HepG2 (cell line): ENCODE results near the gene ESPN. TPM values are rescaled to one million over a fixed set of nuclear protein-coding genes. Genes with fewer than 3 reads are reported as not detected.

Experiments used
- ATAC-seq: fragments of 200-7000 bp; cut with Tn5 transposase; 3 replicates; pipeline ENCODE4 v1.9.1; 2020; ENCODE audit warnings: mild to moderate bottlenecking, moderate library complexity
- BruUV-seq: library from RNA; stranded (reverse); fragments of 400-500 nt; replicated peaks from 2 replicates; lab custom pipeline; 2021; lab: Mats Ljungman, UMichigan
- CTCF ChIA-PET: fragments of 300-600 bp; formaldehyde crosslinking; extraction: SDS; loops from one replicate; lab custom pipeline; 2021; ENCODE audit warnings: low total read pairs, inconsistent platforms, low intra/inter-chr PET ratio; lab: Yijun Ruan, JAX
- POLR2A ChIA-PET: fragments of 350-600 bp; sonication (Branson Sonifier 250); formaldehyde crosslinking; loops from one replicate; lab custom pipeline; 2020; ENCODE audit warnings: antibody characterized with exemption, inconsistent platforms; lab: Yijun Ruan, JAX
- DNase-seq: peaks from one replicate; pipeline ENCODE4 v3.0.0-alpha.2; 2015; ENCODE audit warnings: low spot score
- FAIRE-seq: peaks from 3 replicates; lab custom pipeline; 2011; peaks lifted over from hg19 to GRCh38; lab: Jason Lieb, UNC
- H2AFZ ChIP-seq: one replicate; pipeline ENCODE4 v1.6.1; 2011; ENCODE audit warnings: low read length, inconsistent platforms
- H3K27ac ChIP-seq: fragments of 300-600 bp; 3 replicates; pipeline ENCODE4 v1.8.0; 2011; ENCODE audit warnings: mixed run types, mild to moderate bottlenecking, mixed read lengths, low read length, inconsistent platforms; ENCODE audit not compliant: insufficient read depth; ENCODE audit errors: extremely low read length
- H3K27me3 ChIP-seq, 2 experiments: fragments of 200-600 bp in 1 of 2; 2 replicates in 1 of 2; 3 replicates in 1 of 2; pipeline versions ENCODE4 v1.6.0 to v1.8.0; 2011; ENCODE audit warnings: low read length in 2 of 2, mild to moderate bottlenecking in 2 of 2, moderate library complexity in 2 of 2, inconsistent platforms in 1 of 2; ENCODE audit not compliant: insufficient read depth in 2 of 2, control insufficient read depth in 1 of 2
- H3K36me3 ChIP-seq, 2 experiments: fragments of 200-600 bp in 1 of 2; replicated peaks in 1 of 2; 2 replicates in 1 of 2; 3 replicates in 1 of 2; pipeline versions ENCODE4 v1.5.1 to v1.8.0; 2011; ENCODE audit warnings: low read length in 2 of 2, inconsistent platforms in 1 of 2; ENCODE audit not compliant: insufficient read depth in 2 of 2, control insufficient read depth in 1 of 2
- H3K4me1 ChIP-seq: 2 replicates; pipeline ENCODE4 v1.5.1; 2012; ENCODE audit warnings: low read length, inconsistent platforms; ENCODE audit not compliant: insufficient read depth
- H3K4me2 ChIP-seq: 2 replicates; pipeline ENCODE4 v1.6.0; 2011; ENCODE audit warnings: low read depth, low read length, inconsistent platforms
- H3K4me3 ChIP-seq, 3 experiments: fragments of 200-600 bp in 1 of 3; sonication (generic), shearing (Covaris generic) in 1 of 3; replicated peaks in 1 of 3; 2 replicates each; pipeline ENCODE4 v1.5.1; 2011 to 2016; ENCODE audit warnings: low read length in 3 of 3, inconsistent platforms in 2 of 3, low read depth in 2 of 3, mild to moderate bottlenecking in 2 of 3, control low read depth in 1 of 3, mixed read lengths in 1 of 3; ENCODE audit not compliant: insufficient read depth in 1 of 3
- H3K79me2 ChIP-seq: one replicate; pipeline ENCODE4 v1.6.1; 2011; ENCODE audit warnings: low read length, inconsistent platforms; ENCODE audit not compliant: insufficient read depth
- H3K9ac ChIP-seq: 2 replicates; pipeline ENCODE4 v1.6.0; 2011; ENCODE audit warnings: mild to moderate bottlenecking, low read depth, low read length, inconsistent platforms; ENCODE audit not compliant: insufficient read depth
- H3K9me3 ChIP-seq: 2 replicates; pipeline ENCODE4 v1.5.1; 2012; ENCODE audit warnings: mild to moderate bottlenecking, low read length
- H4K20me1 ChIP-seq: 2 replicates; pipeline ENCODE4 v1.6.0; 2011; ENCODE audit warnings: inconsistent platforms, mild to moderate bottlenecking, low read length, moderate library complexity; ENCODE audit not compliant: insufficient read depth
- CEBPG ChIP-seq: IDR thresholded peaks from 2 replicates; pipeline ENCODE4 v1.6.1; 2016
- DRAP1 ChIP-seq: IDR thresholded peaks from 2 replicates; pipeline ENCODE4 v1.6.1; 2016; ENCODE audit warnings: missing genetic modification reagents, missing compliant biosample characterization
- PAWR ChIP-seq: sonication (generic); formaldehyde crosslinking; IDR thresholded peaks from 2 replicates; pipeline ENCODE4 v1.4.0; 2020; ENCODE audit warnings: missing genetic modification reagents, mild to moderate bottlenecking, borderline replicate concordance
- PCBP1 ChIP-seq: fragments of 200-400 bp; formaldehyde crosslinking; IDR thresholded peaks from 2 replicates; pipeline ENCODE4 v1.6.1; 2017; ENCODE audit warnings: mild to moderate bottlenecking, low read depth, low read length, borderline replicate concordance
- STAT5B ChIP-seq: sonication (generic); formaldehyde crosslinking; IDR thresholded peaks from 2 replicates; pipeline ENCODE4 v1.4.0; 2020; ENCODE audit warnings: missing genetic modification reagents
- ZNF24 ChIP-seq: fragments of 450-650 bp; IDR thresholded peaks from 2 replicates; pipeline ENCODE4 v1.6.1; 2017; ENCODE audit warnings: antibody characterized with exemption, mild to moderate bottlenecking
- ZNF253 ChIP-seq: sonication (generic); formaldehyde crosslinking; IDR thresholded peaks from 2 replicates; pipeline ENCODE4 v1.8.0; 2022; ENCODE audit warnings: mild to moderate bottlenecking, missing genetic modification reagents, borderline replicate concordance
- WGBS: methylation state at CpG from one replicate; pipeline ENCODE4 v1.1.6; 2017; ENCODE audit warnings: low lambda C conversion rate; 5-methylcytosine and 5-hydroxymethylcytosine counted together
- in situ Hi-C: cut with HindIII; loops from 2 replicates; pipeline ENCODE4 v1.10.0; 2017; ENCODE audit warnings: low pct_unique_long_range_greater_than_20kb; ENCODE audit not compliant: extremely low pct_ligation_motif_present
- intact Hi-C: fragments of 100-400 bp; cut with micrococcal nuclease; formaldehyde crosslinking; loops from one replicate; pipeline ENCODE4 v1.10.0; 2022; ENCODE audit not compliant: unreplicated experiment
- polyA plus RNA-seq, 8 experiments: library from polyadenylated mRNA; depleted of rRNA in 3 of 8; stranded (reverse) in 7 of 8; unstranded in 1 of 8; fragments of >200 nt; fragmentation: Illumina TruSeq in 4 of 8; extraction: Trizol in 4 of 8; gene quantifications; 2 replicates each; pipeline versions ENCODE4 v1.2.1 to v1.2.3, GENCODE V29; 2011 to 2016; ENCODE audit warnings: low read depth in 4 of 8, missing spikeins in 1 of 8, mixed read lengths in 1 of 8; ENCODE audit not compliant: insufficient read depth in 1 of 8
- total RNA-seq, 5 experiments: library from RNA; depleted of rRNA; stranded (reverse); fragments of >200 nt; fragmentation: Illumina TruSeq; extraction: Trizol; gene quantifications; 2 replicates each; pipeline ENCODE4 v1.2.3, GENCODE V29; 2016; ENCODE audit warnings: low read depth in 1 of 5
- TF ChIP-seq, protein P1 (sequence below): sonication (generic); formaldehyde crosslinking; IDR thresholded peaks from 2 replicates; pipeline ENCODE4 v1.8.0; 2022; ENCODE audit warnings: missing genetic modification reagents, mild to moderate bottlenecking, borderline replicate concordance
- TF ChIP-seq, protein P2 (sequence below), 2 experiments: sonication (generic) in 1 of 2; formaldehyde crosslinking in 1 of 2; IDR thresholded peaks; 2 replicates each; pipeline versions ENCODE4 v1.5.1 to v1.6.1; 2011 to 2020; ENCODE audit warnings: borderline replicate concordance in 1 of 2, low read depth in 1 of 2, low read length in 1 of 2, mild to moderate bottlenecking in 1 of 2, missing genetic modification reagents in 1 of 2, moderate library complexity in 1 of 2
- TF ChIP-seq, protein P3 (sequence below): sonication (generic); formaldehyde crosslinking; IDR thresholded peaks from 2 replicates; pipeline ENCODE4 v1.5.1; 2020; ENCODE audit warnings: missing genetic modification reagents, mild to moderate bottlenecking, borderline replicate concordance

ESPN gene
- total and polyA plus RNA-seq, 2 of the 13 experiments (the other 11 are each of a cell fraction or from before 2014, with no cell fraction given): 48.6 to 54.2 TPM

- H3K36me3 ChIP-seq: no peaks in the 10 kb centered on the region
- intact Hi-C loops: no loop called here
- no peak for FAIRE-seq
- in situ Hi-C loops: no loop called here
- H3K27me3 ChIP-seq: no peaks in the 10 kb centered on the region
- DNase-seq: no peak
- TF ChIP-seq, protein P1, sequence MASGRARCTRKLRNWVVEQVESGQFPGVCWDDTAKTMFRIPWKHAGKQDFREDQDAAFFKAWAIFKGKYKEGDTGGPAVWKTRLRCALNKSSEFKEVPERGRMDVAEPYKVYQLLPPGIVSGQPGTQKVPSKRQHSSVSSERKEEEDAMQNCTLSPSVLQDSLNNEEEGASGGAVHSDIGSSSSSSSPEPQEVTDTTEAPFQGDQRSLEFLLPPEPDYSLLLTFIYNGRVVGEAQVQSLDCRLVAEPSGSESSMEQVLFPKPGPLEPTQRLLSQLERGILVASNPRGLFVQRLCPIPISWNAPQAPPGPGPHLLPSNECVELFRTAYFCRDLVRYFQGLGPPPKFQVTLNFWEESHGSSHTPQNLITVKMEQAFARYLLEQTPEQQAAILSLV: no peak
- 0 out of 2 replicates have a peak, but pooled peaks have one; percentile 10 for TF ChIP-seq PCBP1
- TF ChIP-seq, all 625 proteins: peak for 1
- no TSS peak for BruUV-seq
- ChIA-PET CTCF (no interaction called here), POLR2A (no interaction called here)
- H3K79me2 ChIP-seq: no peaks in the 10 kb centered on the region
- no peak overlapping the region for H3K4me2 ChIP-seq
- no peak for ATAC-seq
- H3K9ac ChIP-seq: no peak overlapping the region
- no peak overlapping the region for H3K27ac ChIP-seq
- H3K4me3 ChIP-seq: no peak overlapping the region
- 86% methylated on average over 7 of the region's 33 CpGs for WGBS
- H4K20me1 ChIP-seq: no peaks in the 10 kb centered on the region
- no peak overlapping the region for H2AFZ ChIP-seq
- H3K4me1 ChIP-seq: peaks cover 24% of the 10 kb centered on the region
- H3K9me3 ChIP-seq: no peaks in the 10 kb centered on the region
Measured at GRCh38 chr1:6473974-6474814, 49.6 kb downstream of the ESPN start.

DNA sequence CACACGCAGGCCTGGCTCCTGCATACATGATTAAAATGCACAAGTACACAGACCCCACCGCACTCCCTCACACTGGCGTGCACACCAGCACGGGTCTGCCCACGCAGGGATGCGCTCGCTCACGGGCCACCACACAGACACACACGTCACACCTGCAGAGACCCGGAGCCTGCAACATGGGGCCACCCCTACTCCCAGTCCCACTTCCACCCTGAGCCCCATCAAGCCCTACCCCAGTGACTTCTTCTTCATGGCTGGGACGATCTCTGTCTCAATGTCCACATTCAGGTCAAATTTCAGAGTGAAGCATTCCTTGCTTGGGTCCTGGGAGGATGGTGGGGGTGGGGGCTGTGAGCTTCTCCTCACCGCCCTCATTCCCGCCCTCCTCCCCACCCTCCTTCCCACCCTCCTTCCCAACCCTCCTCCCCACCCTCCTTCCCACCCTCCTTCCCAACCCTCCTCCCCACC is 50.3 kb downstream of the ESPN start:
- Histone ChIP-seq H2AFZ (no peak overlapping the region), H3K9me3 (no peaks in the 10 kb centered on the region), H3K27ac (no peak overlapping the region), H3K4me1 (peaks cover 24% of the 10 kb centered on the region), H3K4me2 (no peak overlapping the region), H3K9ac (no peak overlapping the region), H3K27me3 (no peaks in the 10 kb centered on the region), H3K79me2 (no peaks in the 10 kb centered on the region), H3K36me3 (no peaks in the 10 kb centered on the region), H4K20me1 (no peaks in the 10 kb centered on the region), H3K4me3 (no peak overlapping the region)
- intact Hi-C loops (loop anchor here (1.0 kb wide), 1 partner anchor 30 kb away; no protein-coding TSS in a partner anchor), in situ Hi-C loops (loop anchor here (25.0 kb wide), 1 partner anchor 737 kb away; no protein-coding TSS in a partner anchor)
- no peak for FAIRE-seq
- no peak for ATAC-seq
- no TSS peak for BruUV-seq
- CTCF ChIA-PET: interaction anchor here (1.1 to 1.2 kb wide), 2 partner anchors 11 to 30 kb away, joined by 4 read pairs; no protein-coding TSS in a partner anchor
- POLR2A ChIA-PET: no interaction called here
- WGBS: 75% methylated on average over 7 of the region's 13 CpGs
- no peak for DNase-seq
- TF ChIP-seq DRAP1 (CRISPR knock-in tag) (no peak), ZNF253 (CRISPR knock-in tag) (no peak), CEBPG (no peak), STAT5B (CRISPR knock-in tag) (no peak), PAWR (CRISPR knock-in tag) (no peak), ZNF24 (no peak)
- TF ChIP-seq, protein P2, sequence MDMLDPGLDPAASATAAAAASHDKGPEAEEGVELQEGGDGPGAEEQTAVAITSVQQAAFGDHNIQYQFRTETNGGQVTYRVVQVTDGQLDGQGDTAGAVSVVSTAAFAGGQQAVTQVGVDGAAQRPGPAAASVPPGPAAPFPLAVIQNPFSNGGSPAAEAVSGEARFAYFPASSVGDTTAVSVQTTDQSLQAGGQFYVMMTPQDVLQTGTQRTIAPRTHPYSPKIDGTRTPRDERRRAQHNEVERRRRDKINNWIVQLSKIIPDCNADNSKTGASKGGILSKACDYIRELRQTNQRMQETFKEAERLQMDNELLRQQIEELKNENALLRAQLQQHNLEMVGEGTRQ (IDR thresholded peaks at IDR 0.05; ENCODE audit: low read depth, low read length): no peak
- TF ChIP-seq, protein P2 (CRISPR knock-in tag; IDR thresholded peaks at IDR 0.05; ENCODE audit: borderline replicate concordance): no peak
- TF ChIP-seq, protein P3, sequence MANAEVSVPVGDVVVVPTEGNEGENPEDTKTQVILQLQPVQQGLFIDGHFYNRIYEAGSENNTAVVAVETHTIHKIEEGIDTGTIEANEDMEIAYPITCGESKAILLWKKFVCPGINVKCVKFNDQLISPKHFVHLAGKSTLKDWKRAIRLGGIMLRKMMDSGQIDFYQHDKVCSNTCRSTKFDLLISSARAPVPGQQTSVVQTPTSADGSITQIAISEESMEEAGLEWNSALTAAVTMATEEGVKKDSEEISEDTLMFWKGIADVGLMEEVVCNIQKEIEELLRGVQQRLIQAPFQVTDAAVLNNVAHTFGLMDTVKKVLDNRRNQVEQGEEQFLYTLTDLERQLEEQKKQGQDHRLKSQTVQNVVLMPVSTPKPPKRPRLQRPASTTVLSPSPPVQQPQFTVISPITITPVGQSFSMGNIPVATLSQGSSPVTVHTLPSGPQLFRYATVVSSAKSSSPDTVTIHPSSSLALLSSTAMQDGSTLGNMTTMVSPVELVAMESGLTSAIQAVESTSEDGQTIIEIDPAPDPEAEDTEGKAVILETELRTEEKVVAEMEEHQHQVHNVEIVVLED (CRISPR knock-in tag): no peak
